ENCODE results near the gene PTCH1. TPM values are rescaled to one million over a fixed set of nuclear protein-coding genes. Genes with fewer than 3 reads are reported as not detected.

The PTCH1 gene
- total RNA-seq, 2 experiments from 2014 or later: 15.8 to 17.0 TPM

DNA sequence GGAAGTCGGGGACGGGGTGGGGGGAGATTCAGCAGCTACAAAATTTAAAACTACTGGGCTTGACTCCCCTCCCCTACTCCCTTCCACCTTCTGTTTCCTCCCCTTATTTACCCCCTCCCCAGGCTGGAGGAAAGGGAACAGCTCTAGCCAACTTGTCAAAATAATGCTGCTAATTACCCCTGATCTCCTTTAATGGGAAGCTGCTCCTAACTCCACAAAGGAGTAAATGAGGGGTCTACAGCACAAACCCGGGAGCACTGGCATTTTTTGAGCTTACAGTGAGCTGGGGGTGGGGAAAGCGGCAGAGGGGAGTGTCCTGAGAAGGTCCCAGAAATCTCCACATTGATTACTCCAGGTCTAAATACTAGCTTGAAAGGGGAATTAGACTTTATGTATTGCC, 3.1 kb downstream of the PTCH1 start:
- H3K36me3 ChIP-seq (ENCODE audit: insufficient read depth, low read length): no peaks in the 10 kb centered on the region
- no peak overlapping the region for H3K4me3 ChIP-seq (ENCODE audit: low read length)
- peaks cover 48% of the 10 kb centered on the region for H3K4me1 ChIP-seq (ENCODE audit: insufficient read depth, low read length)
- POLR2A ChIA-PET: interaction anchor here (1.0 to 1.2 kb wide), 3 partner anchors 16 to 50 kb away, joined by 3 read pairs; no protein-coding TSS in a partner anchor
- peak overlapping the region; percentile 42 for H3K4me3 Mint-ChIP-seq
- H3K9me3 ChIP-seq (ENCODE audit: control insufficient read depth in 1 of 2, insufficient read depth in 1 of 2, low read length in 2 of 2): peaks cover 0 to 7% of the 10 kb centered on the region in 2 experiments
- CTCF ChIA-PET: interaction anchor here (0.9 kb wide), 1 partner anchor 17 kb away, joined by 3 read pairs; no protein-coding TSS in a partner anchor
- H3K27ac ChIP-seq (ENCODE audit: low read depth in 1 of 2, low read length in 2 of 2): no peak overlapping the region
- DNase-seq: no peak
- peaks cover 0 to 18% of the 10 kb centered on the region in 2 experiments for H3K27me3 ChIP-seq (ENCODE audit: control insufficient read depth in 1 of 2, insufficient read depth in 2 of 2, low read length in 2 of 2)
- no peaks in the 10 kb centered on the region for H3K9me3 Mint-ChIP-seq
- ATAC-seq (ENCODE audit: poor library complexity): no peak
- intact Hi-C loops (cut with DNase I, micrococcal nuclease): loop anchor here (5.0 kb wide), 2 partner anchors 196 to 209 kb away; partner anchors contain the start of gene FANCC (in 1 of the 2)
- peaks cover 19% of the 10 kb centered on the region for H3K27me3 Mint-ChIP-seq
- peaks cover 57% of the 10 kb centered on the region for H3K4me1 Mint-ChIP-seq (ENCODE audit: low read depth)
- TF ChIP-seq, protein P1, sequence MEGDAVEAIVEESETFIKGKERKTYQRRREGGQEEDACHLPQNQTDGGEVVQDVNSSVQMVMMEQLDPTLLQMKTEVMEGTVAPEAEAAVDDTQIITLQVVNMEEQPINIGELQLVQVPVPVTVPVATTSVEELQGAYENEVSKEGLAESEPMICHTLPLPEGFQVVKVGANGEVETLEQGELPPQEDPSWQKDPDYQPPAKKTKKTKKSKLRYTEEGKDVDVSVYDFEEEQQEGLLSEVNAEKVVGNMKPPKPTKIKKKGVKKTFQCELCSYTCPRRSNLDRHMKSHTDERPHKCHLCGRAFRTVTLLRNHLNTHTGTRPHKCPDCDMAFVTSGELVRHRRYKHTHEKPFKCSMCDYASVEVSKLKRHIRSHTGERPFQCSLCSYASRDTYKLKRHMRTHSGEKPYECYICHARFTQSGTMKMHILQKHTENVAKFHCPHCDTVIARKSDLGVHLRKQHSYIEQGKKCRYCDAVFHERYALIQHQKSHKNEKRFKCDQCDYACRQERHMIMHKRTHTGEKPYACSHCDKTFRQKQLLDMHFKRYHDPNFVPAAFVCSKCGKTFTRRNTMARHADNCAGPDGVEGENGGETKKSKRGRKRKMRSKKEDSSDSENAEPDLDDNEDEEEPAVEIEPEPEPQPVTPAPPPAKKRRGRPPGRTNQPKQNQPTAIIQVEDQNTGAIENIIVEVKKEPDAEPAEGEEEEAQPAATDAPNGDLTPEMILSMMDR (IDR thresholded peaks at IDR 0.05): no peak
- H3K36me3 Mint-ChIP-seq (ENCODE audit: low read depth): peaks cover 22% of the 10 kb centered on the region
- H3K27ac Mint-ChIP-seq: no peak overlapping the region

DNA sequence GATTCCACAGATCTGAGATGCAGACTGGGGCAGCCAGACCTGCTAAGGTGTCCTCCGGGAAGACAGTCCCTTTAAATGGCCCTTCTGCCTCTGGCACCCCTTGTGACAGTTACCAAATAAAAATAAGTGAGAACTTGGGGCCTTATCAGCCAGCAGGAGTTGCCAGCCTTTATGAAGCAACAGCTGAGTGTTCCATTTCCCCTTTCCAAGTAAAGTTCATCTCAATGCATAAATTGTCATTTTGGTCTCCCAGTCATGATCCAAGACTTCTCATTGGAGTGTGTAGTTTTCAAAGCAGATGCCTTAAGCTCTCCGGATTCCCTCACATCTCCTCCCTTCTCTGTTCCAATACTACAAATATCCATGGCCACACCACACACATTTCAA, 4.1 kb downstream of the PTCH1 start:
- H3K27ac ChIP-seq (ENCODE audit: low read depth in 1 of 2, low read length in 2 of 2): no peak overlapping the region
- intact Hi-C loops (cut with DNase I, micrococcal nuclease): loop anchor here (5.0 kb wide), 2 partner anchors 195 to 210 kb away; partner anchors contain the start of gene FANCC (in 1 of the 2)
- no peak overlapping the region for H3K4me3 ChIP-seq (ENCODE audit: low read length)
- Mint-ChIP-seq H3K4me3 (peak overlapping the region; percentile 93), H3K27ac (no peak overlapping the region), H3K27me3 (peaks cover 19% of the 10 kb centered on the region), H3K4me1 (ENCODE audit: low read depth) (peaks cover 57% of the 10 kb centered on the region), H3K36me3 (ENCODE audit: low read depth) (peaks cover 24% of the 10 kb centered on the region), H3K9me3 (no peaks in the 10 kb centered on the region)
- H3K27me3 ChIP-seq (ENCODE audit: control insufficient read depth in 1 of 2, insufficient read depth in 2 of 2, low read length in 2 of 2): peaks cover 1 to 18% of the 10 kb centered on the region in 2 experiments
- H3K4me1 ChIP-seq (ENCODE audit: insufficient read depth, low read length): peaks cover 51% of the 10 kb centered on the region
- TF ChIP-seq, protein P1 (IDR thresholded peaks at IDR 0.05): no peak
- DNase-seq (no peak), ATAC-seq (ENCODE audit: poor library complexity) (no peak)
- ChIA-PET CTCF (no interaction called here), POLR2A (no interaction called here)
- H3K36me3 ChIP-seq (ENCODE audit: insufficient read depth, low read length): no peaks in the 10 kb centered on the region
- H3K9me3 ChIP-seq (ENCODE audit: control insufficient read depth in 1 of 2, insufficient read depth in 1 of 2, low read length in 2 of 2): peaks cover 0 to 7% of the 10 kb centered on the region in 2 experiments

DNA sequence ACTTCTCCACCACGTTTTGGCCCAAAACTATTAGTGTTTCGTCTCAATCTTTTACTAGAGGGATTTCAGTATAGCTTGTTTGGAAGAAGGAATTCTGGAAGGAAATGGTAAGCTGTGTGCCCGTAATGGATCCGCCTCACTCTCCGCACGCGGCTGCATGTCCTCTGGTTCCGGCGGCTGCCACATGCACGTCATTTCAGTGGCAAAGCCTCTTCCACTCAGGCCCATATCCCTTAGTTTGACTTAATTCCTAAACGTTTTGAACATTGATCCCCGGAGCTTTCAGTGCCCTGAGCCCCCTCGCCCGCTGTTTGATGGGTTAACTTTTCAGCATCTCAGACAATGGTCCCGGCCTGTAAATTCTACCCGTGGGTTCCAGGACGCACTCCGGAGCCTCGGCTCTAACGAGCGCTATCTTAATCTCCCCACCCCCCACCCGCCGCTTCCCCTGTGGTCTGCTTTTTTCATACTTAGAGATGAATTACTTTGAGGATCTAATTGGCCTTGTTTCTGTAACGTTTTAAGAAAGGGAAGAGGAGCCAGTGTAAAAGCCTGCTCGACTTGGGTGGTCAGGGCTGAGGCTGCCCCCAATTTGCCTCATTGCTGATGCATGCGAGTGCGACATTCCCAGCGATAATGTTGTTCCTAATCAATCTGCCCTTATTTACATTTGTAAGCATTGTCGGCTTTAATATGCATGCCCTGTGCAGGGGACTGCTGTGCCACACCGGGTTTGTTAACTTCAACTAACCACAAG, 4.6 kb downstream of the PTCH1 start:
- H3K4me3 Mint-ChIP-seq: peak overlapping the region; percentile 93
- H3K9me3 Mint-ChIP-seq: no peaks in the 10 kb centered on the region
- Histone ChIP-seq H3K27ac (ENCODE audit: low read depth in 1 of 2, low read length in 2 of 2) (no peak overlapping the region), H3K4me3 (ENCODE audit: low read length) (no peak overlapping the region), H3K36me3 (ENCODE audit: insufficient read depth, low read length) (no peaks in the 10 kb centered on the region), H3K4me1 (ENCODE audit: insufficient read depth, low read length) (peaks cover 53% of the 10 kb centered on the region), H3K9me3 (ENCODE audit: control insufficient read depth in 1 of 2, insufficient read depth in 1 of 2, low read length in 2 of 2) (peaks cover 0 to 7% of the 10 kb centered on the region in 2 experiments), H3K27me3 (ENCODE audit: control insufficient read depth in 1 of 2, insufficient read depth in 2 of 2, low read length in 2 of 2) (peaks cover 6 to 15% of the 10 kb centered on the region in 2 experiments)
- H3K27ac Mint-ChIP-seq: no peak overlapping the region
- TF ChIP-seq, protein P1 (IDR thresholded peaks at IDR 0.05): no peak
- ATAC-seq (ENCODE audit: poor library complexity): no peak
- peak in 1 of 14 experiments; percentile 18 for DNase-seq
- peaks cover 30% of the 10 kb centered on the region for H3K36me3 Mint-ChIP-seq (ENCODE audit: low read depth)
- CTCF ChIA-PET: no interaction called here
- H3K4me1 Mint-ChIP-seq (ENCODE audit: low read depth): peaks cover 57% of the 10 kb centered on the region
- POLR2A ChIA-PET: interaction anchor here (1.0 to 2.1 kb wide), 4 partner anchors 14 to 363 kb away, joined by 6 to 38 read pairs (median 11); partner anchors contain the start of gene ERCC6L2
- peaks cover 19% of the 10 kb centered on the region for H3K27me3 Mint-ChIP-seq
- intact Hi-C loops (cut with DNase I, micrococcal nuclease): loop anchor here (2.0 to 5.0 kb wide), 5 partner anchors 17 to 363 kb away; partner anchors contain the start of genes ERCC6L2 (in 1 of the 2) and FANCC (in 1 of the 2)

Measured in CD4-positive, alpha-beta T cell (primary cell).